GM19468 (cell line): ENCODE data around the gene KRT9.
"Not testable (repeated sequence)": the region's sequence is repeated elsewhere in the genome, so short reads cannot be mapped to it uniquely, and the experiment has no call there.

Experiments used
- ATAC-seq: cut with Tn5 transposase; IDR thresholded peaks from one replicate; pipeline ENCODE4 v1.9.1; 2021; ENCODE audit warnings: mild to moderate bottlenecking, moderate library complexity, moderate number of reproducible peaks; ENCODE audit not compliant: unreplicated experiment; ENCODE audit errors: extremely low read depth

The KRT9 gene, protein sequence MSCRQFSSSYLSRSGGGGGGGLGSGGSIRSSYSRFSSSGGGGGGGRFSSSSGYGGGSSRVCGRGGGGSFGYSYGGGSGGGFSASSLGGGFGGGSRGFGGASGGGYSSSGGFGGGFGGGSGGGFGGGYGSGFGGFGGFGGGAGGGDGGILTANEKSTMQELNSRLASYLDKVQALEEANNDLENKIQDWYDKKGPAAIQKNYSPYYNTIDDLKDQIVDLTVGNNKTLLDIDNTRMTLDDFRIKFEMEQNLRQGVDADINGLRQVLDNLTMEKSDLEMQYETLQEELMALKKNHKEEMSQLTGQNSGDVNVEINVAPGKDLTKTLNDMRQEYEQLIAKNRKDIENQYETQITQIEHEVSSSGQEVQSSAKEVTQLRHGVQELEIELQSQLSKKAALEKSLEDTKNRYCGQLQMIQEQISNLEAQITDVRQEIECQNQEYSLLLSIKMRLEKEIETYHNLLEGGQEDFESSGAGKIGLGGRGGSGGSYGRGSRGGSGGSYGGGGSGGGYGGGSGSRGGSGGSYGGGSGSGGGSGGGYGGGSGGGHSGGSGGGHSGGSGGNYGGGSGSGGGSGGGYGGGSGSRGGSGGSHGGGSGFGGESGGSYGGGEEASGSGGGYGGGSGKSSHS

DNA sequence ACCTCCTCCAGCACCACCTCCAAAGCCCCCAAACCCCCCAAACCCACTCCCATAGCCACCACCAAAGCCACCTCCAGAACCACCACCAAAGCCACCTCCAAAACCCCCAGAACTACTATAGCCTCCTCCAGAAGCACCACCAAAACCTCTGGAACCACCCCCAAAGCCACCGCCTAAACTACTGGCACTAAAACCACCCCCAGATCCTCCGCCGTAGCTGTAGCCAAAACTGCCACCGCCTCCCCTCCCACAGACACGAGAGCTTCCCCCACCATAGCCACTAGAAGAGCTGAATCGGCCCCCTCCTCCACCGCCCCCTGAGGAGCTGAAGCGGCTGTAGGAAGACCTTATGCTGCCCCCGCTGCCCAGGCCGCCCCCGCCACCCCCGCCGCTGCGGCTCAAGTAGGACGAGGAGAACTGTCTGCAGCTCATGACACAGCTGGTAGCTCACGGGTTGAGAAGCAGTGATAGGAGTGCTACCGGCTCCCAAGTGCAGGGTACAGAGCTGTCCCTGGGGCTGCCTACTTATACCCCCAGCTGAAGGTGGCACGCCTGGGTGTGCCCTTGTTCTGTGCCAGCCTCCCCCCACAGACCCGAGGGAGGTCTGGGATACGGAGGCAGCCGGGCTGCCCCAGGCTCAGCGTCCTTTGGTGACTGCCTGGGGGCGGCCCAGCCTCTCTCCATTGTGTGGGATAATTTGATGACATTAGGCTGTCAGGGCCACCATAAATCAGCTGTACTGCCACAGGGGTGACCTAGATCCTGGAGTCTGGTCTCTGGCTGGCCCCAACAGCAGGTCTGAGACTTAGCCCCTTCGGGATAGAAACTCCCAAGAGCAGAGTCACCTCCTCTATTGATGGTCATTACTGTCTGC, at the start of gene KRT9:
Gene KRT9, minus strand, starts transcription at position 499 of the 874 bp plus-strand sequence. Its CDS starts 67 bp downstream, at position 432.
- no peak for ATAC-seq

DNA sequence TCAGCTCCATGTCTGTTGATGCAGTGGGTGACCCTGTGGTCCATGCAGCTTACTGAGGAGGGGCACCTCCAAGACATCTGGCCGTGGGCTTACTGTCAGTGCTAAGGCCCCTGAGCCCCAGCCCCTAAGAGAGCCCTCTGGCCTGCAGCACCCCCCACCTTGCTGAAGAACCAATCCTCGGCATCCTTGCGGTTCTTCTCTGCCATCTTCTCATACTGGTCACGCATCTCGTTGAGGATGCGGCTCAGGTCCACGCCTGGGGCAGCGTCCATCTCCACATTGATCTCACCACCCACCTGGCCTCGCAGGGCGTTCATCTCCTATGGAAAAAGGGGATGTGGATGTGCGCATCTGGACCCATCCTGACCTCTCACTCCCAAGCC, 49.6 kb upstream of the KRT9 start:
- ATAC-seq, result not testable (repeated sequence)

DNA sequence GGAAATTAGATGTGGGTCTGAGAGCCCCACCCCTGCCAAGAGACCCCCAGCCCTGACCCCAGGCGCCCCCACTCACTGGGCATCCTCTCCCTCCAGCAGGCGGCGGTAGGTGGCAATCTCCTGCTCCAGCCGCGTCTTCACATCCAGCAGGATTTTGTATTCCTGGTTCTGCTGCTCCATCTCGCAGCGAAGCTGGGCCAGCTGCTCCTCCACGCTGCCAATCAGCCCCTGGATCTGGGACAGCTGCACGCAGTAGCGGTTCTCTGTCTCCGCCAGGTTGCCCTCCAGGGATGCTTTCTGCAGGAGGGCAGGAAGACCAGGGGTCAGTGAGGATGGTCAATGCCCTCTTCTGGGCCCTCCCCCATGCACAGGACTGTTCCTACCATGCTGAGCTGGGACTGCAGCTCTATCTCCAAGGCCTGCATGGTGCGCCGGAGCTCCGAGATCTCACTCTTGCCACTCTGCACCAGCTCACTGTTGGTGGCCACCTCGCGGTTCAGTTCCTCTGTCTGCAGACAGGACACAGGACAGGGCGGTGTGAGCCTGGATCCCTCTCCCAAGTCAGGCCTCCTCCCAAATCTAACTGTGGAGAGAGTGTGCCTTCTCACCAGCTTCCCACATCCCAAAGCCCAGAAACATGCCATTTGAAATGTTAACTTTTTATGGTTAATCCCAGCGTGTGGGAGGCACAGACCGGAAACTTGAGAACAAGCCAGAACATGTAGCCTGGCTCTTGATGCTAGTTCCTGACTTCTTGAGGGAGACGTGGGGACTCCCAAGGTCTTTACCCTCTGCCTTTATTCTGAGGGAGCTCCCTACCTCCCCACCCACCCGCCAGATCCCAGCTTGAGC, 49.0 kb upstream of the KRT9 start:
- no peak for ATAC-seq

DNA sequence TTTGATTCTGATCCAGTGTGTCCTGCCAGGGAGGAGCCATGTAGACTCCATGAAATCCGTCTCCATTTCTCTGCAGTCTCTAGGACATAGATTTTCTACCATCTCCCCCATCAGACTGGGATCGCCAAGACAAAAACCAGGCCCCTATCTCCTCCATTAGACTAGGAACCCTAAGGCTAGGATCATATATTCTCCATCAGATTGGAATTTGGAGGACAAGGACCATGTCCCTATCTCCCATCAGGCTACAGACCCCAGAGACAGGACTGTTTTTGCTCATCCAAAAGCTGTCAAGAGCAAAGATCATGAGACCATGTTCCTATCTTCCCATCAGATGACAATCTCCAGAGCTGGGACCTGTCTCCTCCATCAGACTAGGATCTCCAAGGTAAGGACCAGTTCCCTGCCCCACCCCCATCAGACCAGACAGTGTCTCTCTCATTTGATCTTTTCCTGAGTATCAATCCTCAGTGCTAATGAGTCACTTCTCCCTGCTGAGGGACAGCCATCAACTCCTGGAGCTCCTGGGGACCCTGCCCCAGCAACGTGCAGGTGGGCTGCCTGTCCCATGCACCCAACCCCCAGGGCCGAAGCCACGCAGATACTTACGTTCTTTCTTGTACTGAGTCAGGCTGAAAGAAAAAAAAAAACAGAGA, 48.2 kb upstream of the KRT9 start:
- ATAC-seq, result not testable (repeated sequence)

DNA sequence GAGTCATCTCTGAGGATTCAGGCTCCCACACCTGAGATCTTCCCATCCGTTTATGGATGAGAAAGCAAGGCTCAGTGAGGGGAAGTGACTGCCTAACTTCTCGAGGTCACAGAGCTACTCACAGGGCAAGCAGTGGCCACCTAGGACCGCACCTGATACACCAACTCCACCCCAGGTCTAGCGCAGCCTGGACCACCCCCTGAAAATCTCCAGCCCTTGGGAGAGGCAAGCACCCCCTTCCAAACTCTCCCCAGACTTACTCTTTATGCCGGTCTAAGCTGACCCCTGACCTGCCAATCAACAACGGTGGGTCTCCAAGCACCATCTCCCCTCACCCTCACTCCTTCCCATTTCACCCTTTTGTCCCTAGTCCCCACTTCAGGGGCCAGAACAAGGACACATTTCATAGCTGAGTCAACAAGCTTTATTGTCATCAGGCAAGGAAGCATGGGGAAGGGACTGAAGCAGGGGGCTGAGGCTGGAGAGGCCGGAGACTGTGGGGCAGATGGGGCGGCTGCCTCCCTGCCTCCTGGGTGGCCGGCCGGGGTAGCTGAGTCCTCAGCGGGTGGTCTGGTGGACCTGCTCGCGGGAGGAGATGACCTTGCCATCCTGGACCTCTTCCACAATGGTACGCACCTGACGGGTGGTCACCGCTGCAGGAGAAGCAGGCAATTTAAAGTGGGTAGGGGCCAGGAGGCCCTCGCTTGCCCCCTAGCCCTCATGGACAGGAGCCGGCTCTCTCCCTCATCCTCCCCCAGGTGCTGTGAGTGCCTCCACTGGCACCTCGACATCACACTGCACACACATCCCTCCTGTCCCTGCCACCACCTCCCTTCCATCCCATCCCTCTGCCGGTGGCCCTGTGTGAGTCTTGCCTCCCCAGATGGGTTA, 47.4 kb upstream of the KRT9 start:
- ATAC-seq, result no peak

DNA sequence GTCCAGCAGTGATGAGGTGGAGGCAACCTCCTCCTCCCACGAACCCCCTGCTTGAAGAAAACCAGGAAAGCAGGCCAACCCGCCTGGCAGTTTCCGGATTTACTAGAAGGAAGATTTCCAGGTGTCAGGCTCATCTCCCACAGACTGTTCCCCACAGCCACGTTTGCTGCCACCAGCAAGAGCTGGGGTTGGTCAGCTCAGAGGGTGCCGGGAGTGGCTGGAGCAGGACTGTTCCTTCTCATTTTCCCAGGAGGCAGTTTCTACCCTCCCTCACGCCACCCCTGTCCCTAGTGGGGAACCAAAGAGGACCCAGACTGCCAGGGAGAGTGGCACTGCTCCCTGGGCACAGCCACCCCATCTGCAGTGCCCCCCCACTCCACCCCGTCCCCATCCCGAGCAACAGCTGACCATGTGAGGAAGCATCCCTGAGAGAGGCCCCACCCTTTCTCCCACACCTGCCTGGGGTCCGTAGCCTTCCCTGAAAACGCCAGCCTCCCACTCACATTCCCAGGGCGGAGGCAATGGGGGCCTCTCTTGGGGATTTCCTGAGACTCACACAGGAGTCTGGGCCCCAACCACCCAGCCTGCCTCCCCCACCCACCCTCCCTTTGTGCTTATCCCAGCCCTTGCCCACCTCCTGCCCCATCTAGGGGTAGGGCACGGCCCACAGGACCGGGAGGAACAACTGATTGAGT, 46.6 kb upstream of the KRT9 start:
- ATAC-seq, result no peak

DNA sequence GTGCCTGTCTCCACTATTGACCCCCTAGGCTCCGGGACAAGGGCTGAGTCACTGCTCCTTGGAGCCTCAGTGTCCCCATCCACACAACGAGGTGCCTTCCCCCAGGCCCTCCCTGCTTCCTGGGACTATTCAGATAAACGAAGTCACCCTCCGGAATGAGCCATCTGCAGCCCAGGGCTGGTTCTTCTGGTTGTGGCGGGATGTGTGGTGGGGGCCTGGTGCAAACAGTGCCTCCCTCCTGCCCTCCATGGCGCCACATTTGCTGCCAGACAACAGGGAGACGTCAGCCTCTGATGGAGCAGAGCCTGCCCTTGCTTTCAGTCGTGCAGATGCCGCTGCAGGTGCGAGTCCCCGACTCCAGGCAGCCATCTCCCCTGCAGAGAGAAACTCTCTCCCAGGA, 45.8 kb upstream of the KRT9 start:
- ATAC-seq, result no peak

DNA sequence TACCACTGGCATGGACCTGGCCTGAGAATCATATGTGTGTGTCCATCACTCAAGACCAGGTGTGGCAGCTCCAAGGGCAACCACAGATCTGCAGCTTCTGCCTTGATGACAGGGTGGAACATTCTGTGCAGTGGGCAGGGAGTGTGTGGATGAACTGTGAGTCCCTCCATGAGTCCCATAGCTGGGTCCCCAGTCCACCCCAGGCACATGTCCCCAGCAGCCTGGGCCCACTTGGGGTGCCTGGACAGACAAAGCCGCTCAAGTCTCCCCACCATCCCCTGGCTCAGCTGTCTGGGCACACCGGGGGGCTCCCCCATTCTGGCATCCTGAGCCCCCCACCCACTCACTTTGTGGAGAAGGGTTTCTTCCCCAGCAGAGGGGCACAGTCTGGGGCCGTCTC, 45.3 kb upstream of the KRT9 start:
- no peak for ATAC-seq

DNA sequence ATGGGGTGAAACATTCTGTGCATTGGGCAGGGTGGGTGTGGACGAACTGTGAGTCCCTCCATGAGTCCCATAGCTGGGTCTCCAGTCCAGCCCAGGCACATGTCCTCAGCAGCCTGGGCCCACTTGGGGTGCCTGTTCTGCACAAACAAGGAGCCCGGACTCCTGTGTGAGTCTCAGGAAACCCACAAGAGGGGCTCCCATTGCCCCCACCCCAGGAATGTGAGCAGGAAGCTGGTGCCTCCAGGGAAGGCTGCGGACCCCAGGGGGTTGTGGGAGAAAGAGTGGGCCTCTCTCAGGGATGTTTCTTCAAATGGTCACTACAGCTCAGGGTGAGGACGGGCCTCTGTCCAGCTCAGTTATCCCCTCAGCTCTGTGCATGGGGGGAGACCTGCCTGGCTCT, 44.6 kb upstream of the KRT9 start:
- not testable (repeated sequence) for ATAC-seq

DNA sequence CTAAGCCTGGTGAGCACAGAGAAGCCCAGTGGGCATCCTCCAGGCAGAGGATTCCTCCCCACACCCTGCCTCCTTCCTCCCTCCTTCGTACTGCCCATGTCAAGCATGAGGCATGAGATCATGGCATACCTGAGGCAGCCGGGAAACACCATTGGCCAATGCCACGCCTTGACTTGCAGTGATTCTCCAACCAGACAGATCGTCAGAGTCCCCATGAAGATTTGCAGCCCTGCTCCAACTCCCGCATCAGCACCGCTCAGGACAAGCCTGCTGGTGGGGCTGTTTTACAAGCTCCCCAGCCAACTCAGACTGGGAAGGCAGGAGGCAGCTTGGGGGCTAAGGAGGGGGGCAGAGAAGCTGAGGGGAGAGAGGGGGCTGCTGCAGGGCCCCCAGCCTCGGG, 43.6 kb upstream of the KRT9 start:
- ATAC-seq, result no peak

DNA sequence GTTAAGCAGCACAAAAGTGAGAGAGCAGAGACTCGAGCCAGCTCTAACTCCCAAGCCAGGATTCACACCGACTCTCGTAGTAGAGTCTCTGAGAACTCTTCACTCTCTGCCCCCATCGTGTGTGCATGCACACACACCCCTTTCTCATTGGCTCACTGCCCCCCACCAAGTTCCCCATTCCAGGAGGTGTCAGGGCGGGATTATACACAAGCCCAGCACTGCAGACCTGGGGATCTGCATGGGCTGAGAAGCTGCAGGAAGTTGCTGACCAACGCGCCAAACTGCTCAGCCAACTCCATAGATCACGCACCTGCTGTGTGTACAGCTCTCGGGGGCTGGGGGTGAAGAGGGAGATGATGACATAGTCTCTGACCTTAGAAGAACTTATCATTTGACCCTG, 42.9 kb upstream of the KRT9 start:
- not testable (repeated sequence) for ATAC-seq

DNA sequence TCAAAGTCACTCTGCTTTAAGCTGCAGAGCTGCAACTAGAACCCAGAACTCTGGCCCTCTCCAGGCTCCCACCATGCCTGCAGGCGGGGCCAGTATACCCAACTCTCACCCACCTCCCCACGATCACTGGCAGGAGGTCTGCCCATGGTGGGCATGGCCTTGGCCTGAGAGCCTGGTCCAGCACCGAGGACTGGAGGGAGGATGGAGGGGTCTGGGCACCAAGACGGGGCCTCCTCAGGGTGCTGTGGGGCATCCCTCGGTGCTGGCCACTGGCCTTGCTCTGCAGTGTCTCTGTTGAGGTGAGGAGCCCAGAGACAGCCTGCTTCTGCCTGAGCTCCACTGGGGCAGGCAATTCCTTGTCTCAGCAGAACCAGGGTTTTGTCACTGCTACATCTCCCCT, 42.2 kb upstream of the KRT9 start:
- no peak for ATAC-seq

DNA sequence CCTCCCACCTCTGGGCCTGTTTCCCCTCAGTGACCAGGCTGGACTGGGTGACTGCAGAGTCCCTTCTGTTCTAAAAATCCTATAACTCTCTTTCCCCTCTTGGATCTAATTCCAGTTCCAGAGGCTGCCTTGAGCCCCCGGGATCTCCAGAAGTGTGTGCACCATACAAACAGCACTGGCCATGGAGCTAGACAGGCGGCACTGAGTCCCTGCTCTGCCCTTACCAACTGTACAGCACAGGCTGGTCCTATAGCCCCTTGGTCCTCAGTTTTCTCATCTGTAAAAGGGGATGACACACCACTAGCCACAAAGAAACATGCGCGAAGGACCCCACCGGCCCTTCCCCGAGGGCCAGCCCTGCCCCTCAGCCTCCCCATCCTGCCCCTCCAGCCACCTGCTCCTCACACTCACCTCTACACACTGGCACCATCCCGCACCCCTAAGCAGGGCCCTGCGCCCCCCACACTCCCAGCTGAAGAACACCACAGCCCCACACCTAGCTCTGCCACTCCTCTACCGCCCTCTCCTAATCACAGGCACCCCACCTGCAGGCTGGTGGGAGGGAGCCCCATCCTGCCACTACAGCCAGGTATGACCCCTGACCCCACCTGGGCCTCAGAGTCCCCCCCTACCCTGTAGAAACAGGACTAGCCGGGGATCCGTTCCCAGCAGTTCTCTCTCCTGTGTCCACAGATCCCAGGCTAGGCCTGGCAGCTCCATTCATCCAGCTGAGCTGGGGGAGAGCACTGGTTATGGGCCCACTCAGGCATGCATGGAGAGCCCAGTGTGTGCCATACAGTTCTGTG, 41.6 kb upstream of the KRT9 start:
- ATAC-seq, result no peak

DNA sequence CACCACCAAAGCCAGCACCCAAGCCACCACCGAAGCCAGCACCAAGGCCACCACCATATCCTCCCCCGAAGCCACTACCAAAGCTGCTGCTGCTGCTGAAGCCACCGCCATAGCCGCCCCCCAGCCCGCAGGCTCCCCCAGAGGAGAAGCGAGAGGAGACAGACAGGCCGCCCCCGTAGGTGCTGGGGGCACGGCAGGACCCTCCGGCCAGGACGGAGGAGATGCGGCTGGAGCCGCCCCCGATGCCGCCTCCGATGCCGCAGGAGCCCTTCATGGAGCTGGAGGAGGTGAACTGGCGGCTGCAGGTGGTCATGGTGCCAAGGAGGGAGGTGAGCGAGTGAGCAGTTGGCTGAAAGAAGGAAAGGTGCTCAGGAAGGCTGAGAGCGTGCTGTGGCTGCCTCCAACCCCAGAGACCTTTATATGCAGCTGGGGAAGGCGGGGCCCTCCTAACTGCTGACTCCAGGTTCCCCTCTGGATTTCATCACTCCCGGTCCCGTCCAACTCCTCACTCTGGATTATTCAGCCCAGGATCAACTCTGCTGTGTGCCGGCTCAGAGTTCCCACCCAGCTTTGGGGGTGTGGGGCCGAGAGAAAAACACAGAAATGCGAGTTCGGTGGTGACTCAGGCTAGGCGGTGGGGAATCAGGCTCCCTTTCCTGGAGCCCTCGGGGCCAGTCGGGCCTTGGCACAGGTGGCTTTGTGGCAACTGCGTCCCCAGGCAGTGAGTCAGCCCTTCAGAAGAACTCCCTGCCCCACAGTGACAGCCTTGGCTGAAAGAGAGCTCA, 40.7 kb upstream of the KRT9 start, which contains the start of gene KRT16:
Gene KRT16, minus strand, starts transcription at position 392 of the 785 bp plus-strand sequence. Its CDS starts 79 bp downstream, at position 313.
- ATAC-seq, result not testable (repeated sequence)

DNA sequence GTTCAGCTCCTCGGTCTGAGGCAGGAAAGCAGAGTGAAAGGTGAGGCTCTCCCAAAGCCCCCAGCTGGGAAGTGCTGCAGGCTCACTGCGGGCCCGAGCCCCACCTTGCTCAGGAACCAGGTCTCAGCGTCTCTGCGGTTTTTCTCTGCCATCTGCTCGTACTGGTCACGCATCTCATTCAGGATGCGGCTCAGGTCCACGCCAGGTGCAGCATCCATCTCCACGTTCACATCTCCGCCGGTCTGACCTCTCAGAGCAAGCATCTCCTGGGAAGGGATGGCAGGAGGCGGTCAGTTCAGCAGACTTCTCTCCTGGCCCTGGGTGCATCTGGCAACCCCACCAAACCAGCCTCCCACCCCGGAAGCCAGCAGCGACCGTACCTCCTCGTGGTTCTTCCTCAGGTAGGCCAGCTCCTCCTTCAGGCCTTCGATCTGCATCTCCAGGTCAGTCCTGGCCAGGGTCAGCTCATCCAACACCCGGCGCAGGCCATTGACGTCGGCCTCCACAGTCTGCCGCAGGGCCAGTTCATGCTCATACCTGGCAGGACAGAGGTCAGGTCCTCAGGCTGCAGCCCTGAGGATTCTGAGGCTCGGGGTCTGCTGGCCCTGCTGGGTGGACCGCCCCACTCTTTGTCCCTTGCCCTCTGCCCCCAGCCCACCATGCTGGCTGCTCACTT, 39.2 kb upstream of the KRT9 start:
- ATAC-seq, result no peak

DNA sequence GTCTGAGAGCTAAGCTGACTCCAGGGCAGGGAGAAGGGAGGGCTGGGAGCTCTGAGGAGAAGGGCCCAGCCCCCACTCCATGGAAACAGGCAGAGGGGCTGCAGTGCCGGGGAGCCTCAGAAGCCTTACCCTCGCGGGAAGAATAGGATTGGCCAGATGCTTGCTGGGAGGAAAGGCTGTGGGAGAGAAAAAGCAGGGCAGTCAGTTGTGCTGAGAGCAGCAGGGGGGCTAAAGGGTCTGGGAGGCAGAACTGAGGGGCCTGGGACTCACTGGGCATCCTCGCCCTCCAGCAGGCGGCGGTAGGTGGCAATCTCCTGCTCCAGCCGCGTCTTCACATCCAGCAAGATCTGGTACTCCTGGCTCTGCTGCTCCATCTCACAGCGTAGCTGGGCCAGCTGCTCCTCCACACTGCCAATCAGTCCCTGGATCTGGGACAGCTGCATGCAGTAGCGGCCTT, 38.2 kb upstream of the KRT9 start:
- ATAC-seq, result not testable (repeated sequence)
